HG02943 (cell line): Measurements from ENCODE around the gene LGALS4.
"Not testable (repeated sequence)": the region's sequence is repeated elsewhere in the genome, so short reads cannot be mapped to it uniquely, and the experiment has no call there.

ENCODE experiments used
- ATAC-seq: cut with Tn5 transposase; IDR thresholded peaks from one replicate; pipeline ENCODE4 v1.9.1; 2021; ENCODE audit warnings: mild to moderate bottlenecking, low read depth, moderate library complexity; ENCODE audit not compliant: unreplicated experiment

Gene LGALS4

DNA sequence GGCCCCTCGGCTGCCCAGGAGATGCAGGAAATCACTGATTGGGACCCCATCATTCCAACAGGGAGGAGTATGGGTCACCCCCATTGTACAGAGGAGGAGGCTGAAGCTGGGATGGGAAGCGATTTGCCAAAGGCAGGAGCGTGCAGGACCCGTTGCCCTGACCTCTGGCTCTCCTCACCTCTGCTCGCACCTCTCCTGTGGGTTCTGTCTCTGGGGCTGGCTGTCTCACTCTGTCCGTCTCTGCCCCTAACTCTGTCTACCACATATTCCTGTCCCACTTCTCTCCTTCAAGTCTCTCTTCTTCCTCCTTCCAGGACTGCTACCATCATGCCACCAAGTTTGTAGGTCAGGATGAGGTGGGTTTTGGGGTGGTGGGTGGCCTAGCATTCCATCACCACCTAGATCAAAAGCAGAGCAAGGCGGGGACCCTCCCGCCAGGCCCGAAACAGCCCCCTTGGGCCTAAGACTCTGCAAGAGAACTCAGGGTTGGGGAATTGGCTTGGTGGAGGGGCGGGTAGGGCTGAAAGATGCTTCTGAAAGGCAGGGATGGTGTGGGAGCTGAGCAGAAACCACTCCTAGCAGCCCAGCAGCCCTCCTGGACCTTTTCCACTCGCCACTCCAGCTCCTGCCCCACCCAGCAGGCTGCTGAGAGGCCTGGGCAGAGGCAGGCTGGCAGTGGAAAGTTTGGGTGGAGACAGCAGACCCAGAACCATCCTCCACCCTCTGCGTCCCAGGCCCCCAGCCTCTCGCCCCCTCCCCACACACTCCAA lies 38.4 kb downstream of the LGALS4 start:
- ATAC-seq = no peak

GRCh38 chr19:38773469-38774177 lies 39.1 kb downstream of the LGALS4 start, which contains the start of gene LGALS7:
Gene LGALS7, minus strand, starts transcription at chr19:38773517. Its CDS starts 25 bp downstream, at chr19:38773492.
- no peak for ATAC-seq

GRCh38 chr19:38771569-38771968 lies 41.2 kb downstream of the LGALS4 start:
- ATAC-seq = not testable (repeated sequence)

GRCh38 chr19:38770949-38771275 lies 41.8 kb downstream of the LGALS4 start:
- ATAC-seq = not testable (repeated sequence)

DNA sequence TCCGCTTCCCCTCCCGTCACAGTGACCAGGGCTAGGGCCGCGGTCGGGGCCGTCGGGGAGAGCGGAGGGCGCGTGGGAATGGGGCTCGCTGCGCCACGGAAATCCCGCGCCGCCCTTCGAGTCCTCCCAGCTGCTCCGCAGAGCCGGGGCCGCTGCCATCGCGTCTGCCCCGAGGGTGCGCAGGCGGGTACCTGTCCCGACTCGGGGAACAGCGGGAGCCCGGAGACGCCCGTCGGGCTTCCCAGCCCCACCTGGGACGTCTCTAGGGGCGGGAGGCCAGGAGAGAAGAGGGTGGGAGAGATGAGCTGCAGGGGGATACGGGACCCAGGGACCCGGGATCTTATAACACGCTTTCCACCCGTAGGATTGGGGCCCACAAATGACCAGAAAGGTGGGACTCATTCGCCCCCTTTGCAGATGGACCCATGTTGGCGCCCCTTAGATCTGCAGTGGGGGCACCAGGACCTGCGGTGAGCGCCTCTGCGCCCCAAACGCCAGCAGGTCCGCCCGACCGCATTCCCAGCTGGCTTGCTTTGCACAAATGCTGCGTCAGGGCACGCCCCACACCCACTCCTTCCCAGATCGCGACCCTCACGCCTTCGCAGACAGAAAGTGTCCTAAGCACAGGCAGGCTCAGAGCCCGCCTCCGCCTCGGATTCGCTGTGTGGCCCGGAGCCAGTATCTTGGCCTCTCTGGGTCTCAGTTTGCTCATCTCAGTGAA lies 42.4 kb downstream of the LGALS4 start:
- ATAC-seq = not testable (repeated sequence)

DNA sequence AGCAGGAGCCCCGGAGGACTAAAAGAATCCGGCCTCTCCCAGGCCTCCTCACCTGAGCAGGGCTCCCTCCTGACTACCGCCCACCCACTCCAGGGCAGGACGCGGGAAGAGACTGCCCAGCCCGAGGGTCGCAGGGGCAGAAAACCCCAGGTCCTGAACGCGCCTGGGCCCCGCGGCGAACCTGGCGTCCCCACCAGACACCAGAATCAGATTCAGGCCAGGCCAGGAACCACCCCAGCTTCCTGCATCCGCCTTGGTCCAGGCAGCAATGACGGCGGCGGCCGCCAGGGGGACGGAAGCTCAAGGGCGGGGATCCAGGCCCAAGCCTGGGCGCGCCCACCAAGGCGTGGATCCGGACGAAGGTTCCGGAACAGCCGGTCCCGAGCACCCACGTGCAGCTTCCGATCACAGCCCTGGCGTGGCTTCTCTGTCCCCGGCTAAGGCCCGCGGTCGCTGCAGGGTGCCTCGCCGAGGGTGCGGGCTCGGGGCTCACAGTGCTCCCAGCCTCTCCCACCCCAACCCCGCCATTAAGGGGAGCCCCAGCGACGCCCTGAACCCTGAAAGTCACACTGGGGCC lies 43.0 kb downstream of the LGALS4 start:
- ATAC-seq = peak; percentile 66

DNA sequence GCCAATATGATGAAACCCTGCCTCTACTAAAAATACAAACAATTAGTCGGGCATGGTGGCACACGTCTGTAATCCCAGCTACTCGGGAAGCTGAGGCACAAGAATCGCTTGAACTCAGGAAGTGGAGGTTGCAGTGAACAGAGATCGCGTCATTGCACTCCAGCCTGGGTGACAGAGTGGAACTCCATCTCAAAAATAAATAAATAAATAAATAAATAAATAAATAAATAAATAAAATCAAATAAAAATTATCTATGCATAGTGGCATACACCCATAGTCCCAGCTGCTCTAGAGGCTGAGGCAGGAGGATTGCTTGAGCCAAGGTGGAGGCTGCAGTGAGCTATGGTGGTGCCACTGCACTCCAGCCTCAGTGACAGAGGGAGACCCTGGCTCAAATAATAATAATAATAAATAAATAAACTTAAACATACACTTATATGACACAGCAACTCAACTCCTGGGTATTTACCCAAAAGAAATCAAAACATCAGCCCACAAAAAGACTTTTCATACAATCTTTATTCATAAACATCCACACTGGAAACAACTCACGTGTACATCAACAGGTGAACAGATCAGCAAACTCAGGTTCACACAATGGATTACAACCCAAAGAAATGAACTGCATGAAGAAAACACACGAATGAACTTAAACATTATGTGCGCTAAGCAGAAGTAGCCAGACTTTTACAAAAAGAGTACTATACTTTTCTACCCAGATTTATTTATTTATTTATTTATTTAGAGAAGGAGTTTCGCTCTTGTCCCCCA lies 46.3 kb downstream of the LGALS4 start:
- ATAC-seq = no peak

DNA sequence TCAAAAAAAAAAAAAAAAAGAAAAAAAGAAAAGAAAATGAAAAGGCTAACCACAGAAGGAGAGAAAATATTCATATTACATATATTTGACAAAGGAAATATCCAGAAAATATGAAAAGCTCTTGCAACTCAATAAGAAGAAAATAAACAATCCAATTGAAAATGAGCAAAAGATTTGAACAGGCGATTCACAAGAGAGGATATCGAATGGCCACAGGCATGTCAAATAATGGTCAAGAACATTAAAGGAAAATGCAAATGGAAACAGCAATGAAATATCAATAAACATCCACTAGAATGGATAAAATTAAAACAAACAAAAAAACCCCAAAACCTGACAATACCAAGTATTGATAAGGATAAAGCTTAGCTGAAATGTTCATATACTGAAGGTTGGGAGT lies 47.5 kb downstream of the LGALS4 start:
- no peak for ATAC-seq

- ATAC-seq = no peak
Observed at GRCh38 chr19:38763795-38764220, 48.9 kb downstream of the LGALS4 start.

DNA sequence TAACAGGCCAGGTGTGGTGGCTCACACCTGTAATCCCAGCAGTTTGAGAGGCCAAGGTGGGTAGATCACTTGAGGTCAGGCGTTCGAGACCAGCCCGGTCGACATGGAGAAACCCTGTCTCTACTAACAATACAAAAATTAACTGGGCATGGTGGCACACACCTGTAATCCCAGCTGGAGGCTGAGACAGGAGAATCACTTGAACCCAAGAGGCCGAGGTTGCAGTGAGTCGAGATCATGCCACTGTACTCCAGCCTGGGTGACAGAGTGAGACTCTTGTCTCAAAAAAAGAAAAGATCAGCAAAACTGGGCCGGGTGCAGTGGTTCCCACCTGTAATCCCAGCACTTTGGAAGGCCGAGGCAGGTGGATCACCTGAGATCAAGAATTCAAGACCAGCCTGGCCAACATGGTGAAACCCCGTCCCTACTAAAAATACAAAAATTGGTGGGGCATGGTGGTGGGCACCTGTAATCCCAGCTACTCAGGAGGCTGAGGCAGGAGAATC lies 50.8 kb downstream of the LGALS4 start:
- not testable (repeated sequence) for ATAC-seq

GRCh38 chr19:38760805-38761517 lies 51.8 kb downstream of the LGALS4 start:
- ATAC-seq = not testable (repeated sequence)

- no peak for ATAC-seq
Observed at GRCh38 chr19:38759590-38760003, 53.1 kb downstream of the LGALS4 start.

GRCh38 chr19:38754196-38754595 lies 58.5 kb downstream of the LGALS4 start:
- ATAC-seq = not testable (repeated sequence)

GRCh38 chr19:38753783-38754182 lies 59.0 kb downstream of the LGALS4 start:
- ATAC-seq = not testable (repeated sequence)
